Neural cell (in vitro differentiated cells): ENCODE data around the gene DDX51. TPM values are rescaled to one million over a fixed set of nuclear protein-coding genes. Genes with fewer than 3 reads are reported as not detected.

Experiments
- H2AFZ ChIP-seq: fragments of 200-600, 300-800 bp; sonication (generic), shearing (Covaris generic); 2 replicates; pipeline ENCODE4 v1.6.0; 2014; ENCODE audit warnings: low read depth, mild to moderate bottlenecking, antibody characterized with exemption, low read length, moderate library complexity
- H3F3A ChIP-seq: fragments of 200-600 bp; shearing (Covaris generic); 2 replicates; pipeline ENCODE4 v1.6.1; 2016; ENCODE audit warnings: mild to moderate bottlenecking, moderate library complexity, mixed read lengths, antibody characterized with exemption, low read length; ENCODE audit not compliant: insufficient read depth, poor library complexity, severe bottlenecking
- H3K27ac ChIP-seq: fragments of 200-600, 300-800 bp; sonication (generic), shearing (Covaris generic); 2 replicates; pipeline ENCODE4 v1.5.1; 2014; ENCODE audit warnings: mild to moderate bottlenecking, low read length, moderate library complexity
- H3K27me3 ChIP-seq: fragments of 300-800, 200-600 bp; sonication (generic), shearing (Covaris generic); 2 replicates; pipeline ENCODE4 v1.6.0; 2014; ENCODE audit warnings: mild to moderate bottlenecking, low read depth, low read length, moderate library complexity; ENCODE audit not compliant: insufficient read depth
- H3K36me3 ChIP-seq: fragments of 300-800, 200-600 bp; sonication (generic), shearing (Covaris generic); 2 replicates; pipeline ENCODE4 v1.5.1; 2014; ENCODE audit warnings: mild to moderate bottlenecking, antibody characterized with exemption, low read length, moderate library complexity; ENCODE audit not compliant: insufficient read depth
- H3K4me2 ChIP-seq: fragments of 300-800, 200-600 bp; sonication (generic), shearing (Covaris generic); 2 replicates; pipeline ENCODE4 v1.6.0; 2014; ENCODE audit warnings: mild to moderate bottlenecking, low read length
- H3K4me3 ChIP-seq: fragments of 300-800, 200-600 bp; sonication (generic), shearing (Covaris generic); 2 replicates; pipeline ENCODE4 v1.5.1; 2014; ENCODE audit warnings: mild to moderate bottlenecking, low read length, moderate library complexity
- H3K79me2 ChIP-seq: fragments of 200-600 bp; shearing (Covaris generic); replicated peaks from 2 replicates; pipeline ENCODE4 v1.6.0; 2014; ENCODE audit warnings: mild to moderate bottlenecking, low read length, moderate library complexity; ENCODE audit not compliant: insufficient read depth
- H3K9ac ChIP-seq: fragments of 300-800, 200-600 bp; sonication (generic), shearing (Covaris generic); 2 replicates; pipeline ENCODE4 v1.6.1; 2016; ENCODE audit warnings: mild to moderate bottlenecking, low read length, mixed read lengths
- H3K9me2 ChIP-seq: fragments of 200-600 bp; shearing (Covaris generic); 2 replicates; pipeline ENCODE4 v1.6.1; 2016; ENCODE audit warnings: mild to moderate bottlenecking, low read length, mixed read lengths; ENCODE audit not compliant: insufficient read depth
- H3K9me3 ChIP-seq: fragments of 200-600, 300-800 bp; sonication (generic), shearing (Covaris generic); 2 replicates; pipeline ENCODE4 v1.6.1; 2016; ENCODE audit warnings: mild to moderate bottlenecking, mixed run types, low read length, moderate library complexity, mixed read lengths
- H4K20me1 ChIP-seq: fragments of 200-600 bp; shearing (Covaris generic); 2 replicates; pipeline ENCODE4 v1.6.1; 2016; ENCODE audit warnings: mild to moderate bottlenecking, mixed run types; ENCODE audit not compliant: insufficient read depth
- EP300 ChIP-seq: fragments of 450-650 bp; conservative IDR thresholded peaks from 2 replicates; pipeline ENCODE4 v1.6.1; 2014; ENCODE audit warnings: antibody characterized with exemption, mild to moderate bottlenecking, moderate library complexity; ENCODE audit not compliant: poor library complexity, severe bottlenecking
- EZH2 ChIP-seq: fragments of 200-600, 300-800 bp; shearing (Covaris generic), sonication (generic); IDR thresholded peaks from 2 replicates; pipeline ENCODE4 v1.6.1; 2014; ENCODE audit warnings: antibody characterized with exemption, low read length, borderline replicate concordance, mild to moderate bottlenecking; ENCODE audit not compliant: insufficient read depth, poor library complexity, severe bottlenecking
- POLR2AphosphoS5 ChIP-seq: IDR thresholded peaks from 2 replicates; pipeline ENCODE4 v1.6.1; 2012
- RAD21 ChIP-seq: fragments of 450-650 bp; conservative IDR thresholded peaks from 2 replicates; pipeline ENCODE4 v1.6.1; 2014; ENCODE audit warnings: antibody characterized with exemption, mild to moderate bottlenecking, moderate library complexity
- SMC3 ChIP-seq: fragments of 450-650 bp; conservative IDR thresholded peaks from 2 replicates; pipeline ENCODE4 v1.6.1; 2014; ENCODE audit warnings: antibody characterized with exemption, mild to moderate bottlenecking, moderate library complexity; ENCODE audit not compliant: poor library complexity
- polyA plus RNA-seq: library from polyadenylated mRNA; depleted of rRNA; stranded (reverse); fragments of >200 nt; gene quantifications from 2 replicates; pipeline ENCODE4 v1.2.3, GENCODE V29; 2014
- TF ChIP-seq, protein P1 (sequence below): fragments of 450-650 bp; IDR thresholded peaks from 2 replicates; pipeline ENCODE4 v1.5.1; 2014; ENCODE audit warnings: antibody characterized with exemption, mild to moderate bottlenecking, moderate library complexity; ENCODE audit not compliant: poor library complexity, severe bottlenecking
- TF ChIP-seq, protein P2 (sequence below): IDR thresholded peaks from 2 replicates; pipeline ENCODE4 v1.6.1; 2012; ENCODE audit warnings: borderline replicate concordance

DDX51 gene
- polyA plus RNA-seq, 1 donor from 2014 or later: 17.6 TPM

DNA sequence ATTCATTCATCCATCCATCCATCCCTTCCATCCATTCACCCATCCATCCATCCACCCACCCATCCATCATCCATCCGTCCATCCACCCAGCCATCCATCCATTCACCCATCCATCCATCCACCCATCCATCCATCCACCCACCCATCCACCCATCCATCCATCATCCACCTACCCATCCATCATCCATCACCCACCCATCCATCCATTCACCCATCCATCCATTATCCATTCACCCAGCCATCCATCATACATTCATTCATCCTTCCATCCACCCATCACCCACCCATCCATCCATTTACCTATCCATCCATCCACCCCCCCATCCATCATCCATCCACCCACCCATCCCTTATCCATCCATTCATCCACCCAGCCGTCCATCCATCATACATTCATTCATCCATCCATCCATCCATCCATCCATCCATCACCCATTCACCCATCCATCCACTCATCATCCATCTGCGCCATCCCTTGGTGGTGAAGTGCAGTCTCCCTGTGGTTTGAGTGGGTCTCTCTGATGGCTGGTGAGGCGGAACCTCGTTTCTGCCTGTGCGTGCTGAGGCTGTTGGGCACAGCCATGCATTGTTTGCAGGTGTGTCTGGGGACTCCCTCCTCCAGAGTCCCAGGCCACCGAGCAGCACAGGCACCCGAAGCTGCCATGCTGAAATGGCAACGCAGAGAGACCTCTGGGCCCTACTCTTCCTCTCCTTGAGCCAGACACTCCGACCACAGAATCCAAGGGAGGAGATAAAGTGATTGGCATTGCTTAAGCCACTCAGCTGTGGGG is 22.9 kb upstream of the DDX51 start:
- Histone ChIP-seq H3K4me2 (no peak overlapping the region), H3F3A (no peaks in the 10 kb centered on the region), H3K79me2 (no peaks in the 10 kb centered on the region), H3K27ac (no peak overlapping the region), H3K27me3 (no peaks in the 10 kb centered on the region), H2AFZ (no peak overlapping the region), H3K4me3 (no peak overlapping the region), H4K20me1 (no peaks in the 10 kb centered on the region), H3K9me2 (no peaks in the 10 kb centered on the region), H3K9ac (no peak overlapping the region), H3K9me3 (no peaks in the 10 kb centered on the region), H3K36me3 (no peaks in the 10 kb centered on the region)
- no peak for TF ChIP-seq SMC3
- TF ChIP-seq EP300: no peak
- TF ChIP-seq RAD21: no peak
- no peak for TF ChIP-seq EZH2
- no peak for TF ChIP-seq POLR2AphosphoS5

DNA sequence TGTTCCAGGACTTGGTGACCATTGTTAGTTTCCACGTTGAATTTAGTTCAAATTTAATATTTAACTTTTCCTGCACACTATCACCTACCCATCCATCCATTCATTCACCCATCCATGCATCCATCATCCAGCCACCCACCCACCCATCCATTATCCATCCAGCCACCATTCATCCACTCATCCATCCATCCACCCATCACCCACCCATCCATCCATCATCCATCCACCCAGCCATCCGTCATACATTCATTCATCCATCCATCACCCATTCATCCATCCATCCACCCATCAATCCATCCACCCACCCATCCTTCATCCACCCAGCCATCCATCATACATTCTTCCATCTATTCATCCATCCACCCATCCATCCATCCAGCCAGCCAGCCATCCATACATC is 22.0 kb upstream of the DDX51 start:
- H3K27me3 ChIP-seq: no peaks in the 10 kb centered on the region

More for the DNA sequence above, 22.0 kb upstream of the DDX51 start:
- Histone ChIP-seq H4K20me1 (no peaks in the 10 kb centered on the region), H3K27ac (no peak overlapping the region), H3K4me2 (no peak overlapping the region), H3F3A (no peaks in the 10 kb centered on the region), H3K4me3 (no peak overlapping the region), H3K36me3 (no peaks in the 10 kb centered on the region), H3K79me2 (no peaks in the 10 kb centered on the region), H3K9ac (no peak overlapping the region), H2AFZ (no peak overlapping the region), H3K9me2 (no peaks in the 10 kb centered on the region), H3K9me3 (no peaks in the 10 kb centered on the region)
- TF ChIP-seq POLR2AphosphoS5 (no peak), RAD21 (no peak), EP300 (no peak), SMC3 (no peak), EZH2 (no peak)
- TF ChIP-seq, protein P1, sequence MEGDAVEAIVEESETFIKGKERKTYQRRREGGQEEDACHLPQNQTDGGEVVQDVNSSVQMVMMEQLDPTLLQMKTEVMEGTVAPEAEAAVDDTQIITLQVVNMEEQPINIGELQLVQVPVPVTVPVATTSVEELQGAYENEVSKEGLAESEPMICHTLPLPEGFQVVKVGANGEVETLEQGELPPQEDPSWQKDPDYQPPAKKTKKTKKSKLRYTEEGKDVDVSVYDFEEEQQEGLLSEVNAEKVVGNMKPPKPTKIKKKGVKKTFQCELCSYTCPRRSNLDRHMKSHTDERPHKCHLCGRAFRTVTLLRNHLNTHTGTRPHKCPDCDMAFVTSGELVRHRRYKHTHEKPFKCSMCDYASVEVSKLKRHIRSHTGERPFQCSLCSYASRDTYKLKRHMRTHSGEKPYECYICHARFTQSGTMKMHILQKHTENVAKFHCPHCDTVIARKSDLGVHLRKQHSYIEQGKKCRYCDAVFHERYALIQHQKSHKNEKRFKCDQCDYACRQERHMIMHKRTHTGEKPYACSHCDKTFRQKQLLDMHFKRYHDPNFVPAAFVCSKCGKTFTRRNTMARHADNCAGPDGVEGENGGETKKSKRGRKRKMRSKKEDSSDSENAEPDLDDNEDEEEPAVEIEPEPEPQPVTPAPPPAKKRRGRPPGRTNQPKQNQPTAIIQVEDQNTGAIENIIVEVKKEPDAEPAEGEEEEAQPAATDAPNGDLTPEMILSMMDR: no peak
- TF ChIP-seq, protein P2, sequence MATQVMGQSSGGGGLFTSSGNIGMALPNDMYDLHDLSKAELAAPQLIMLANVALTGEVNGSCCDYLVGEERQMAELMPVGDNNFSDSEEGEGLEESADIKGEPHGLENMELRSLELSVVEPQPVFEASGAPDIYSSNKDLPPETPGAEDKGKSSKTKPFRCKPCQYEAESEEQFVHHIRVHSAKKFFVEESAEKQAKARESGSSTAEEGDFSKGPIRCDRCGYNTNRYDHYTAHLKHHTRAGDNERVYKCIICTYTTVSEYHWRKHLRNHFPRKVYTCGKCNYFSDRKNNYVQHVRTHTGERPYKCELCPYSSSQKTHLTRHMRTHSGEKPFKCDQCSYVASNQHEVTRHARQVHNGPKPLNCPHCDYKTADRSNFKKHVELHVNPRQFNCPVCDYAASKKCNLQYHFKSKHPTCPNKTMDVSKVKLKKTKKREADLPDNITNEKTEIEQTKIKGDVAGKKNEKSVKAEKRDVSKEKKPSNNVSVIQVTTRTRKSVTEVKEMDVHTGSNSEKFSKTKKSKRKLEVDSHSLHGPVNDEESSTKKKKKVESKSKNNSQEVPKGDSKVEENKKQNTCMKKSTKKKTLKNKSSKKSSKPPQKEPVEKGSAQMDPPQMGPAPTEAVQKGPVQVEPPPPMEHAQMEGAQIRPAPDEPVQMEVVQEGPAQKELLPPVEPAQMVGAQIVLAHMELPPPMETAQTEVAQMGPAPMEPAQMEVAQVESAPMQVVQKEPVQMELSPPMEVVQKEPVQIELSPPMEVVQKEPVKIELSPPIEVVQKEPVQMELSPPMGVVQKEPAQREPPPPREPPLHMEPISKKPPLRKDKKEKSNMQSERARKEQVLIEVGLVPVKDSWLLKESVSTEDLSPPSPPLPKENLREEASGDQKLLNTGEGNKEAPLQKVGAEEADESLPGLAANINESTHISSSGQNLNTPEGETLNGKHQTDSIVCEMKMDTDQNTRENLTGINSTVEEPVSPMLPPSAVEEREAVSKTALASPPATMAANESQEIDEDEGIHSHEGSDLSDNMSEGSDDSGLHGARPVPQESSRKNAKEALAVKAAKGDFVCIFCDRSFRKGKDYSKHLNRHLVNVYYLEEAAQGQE: no peak
